ENCODE measurements around the gene MARVELD2. TPM values are rescaled to one million over a fixed set of nuclear protein-coding genes. Genes with fewer than 3 reads are reported as not detected.
"Not testable (repeated sequence)": the region's sequence is repeated elsewhere in the genome, so short reads cannot be mapped to it uniquely, and the experiment has no call there.

Gene MARVELD2
- polyA plus RNA-seq, 1 experiment, result 1.0 TPM

DNA sequence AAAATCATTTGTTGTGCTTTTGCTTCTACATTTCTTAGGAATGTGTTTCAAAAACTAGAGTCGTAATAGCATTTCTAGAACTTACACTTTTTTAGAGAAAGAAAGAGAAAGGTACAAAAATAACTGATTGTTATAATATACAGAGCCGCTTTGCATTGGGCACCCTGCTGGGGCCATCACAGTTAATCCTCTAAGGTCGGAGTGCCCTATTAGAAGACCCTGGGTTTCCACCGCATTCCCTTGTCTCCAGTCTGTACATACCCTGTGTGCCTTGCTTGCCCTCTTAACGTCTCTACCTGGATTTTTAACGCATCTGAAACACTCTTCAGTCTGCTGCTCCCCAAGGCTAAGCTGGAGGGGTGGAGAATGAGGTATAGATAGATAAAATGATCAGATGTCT lies 1.3 kb downstream of the MARVELD2 start:
- TF ChIP-seq, protein P1, sequence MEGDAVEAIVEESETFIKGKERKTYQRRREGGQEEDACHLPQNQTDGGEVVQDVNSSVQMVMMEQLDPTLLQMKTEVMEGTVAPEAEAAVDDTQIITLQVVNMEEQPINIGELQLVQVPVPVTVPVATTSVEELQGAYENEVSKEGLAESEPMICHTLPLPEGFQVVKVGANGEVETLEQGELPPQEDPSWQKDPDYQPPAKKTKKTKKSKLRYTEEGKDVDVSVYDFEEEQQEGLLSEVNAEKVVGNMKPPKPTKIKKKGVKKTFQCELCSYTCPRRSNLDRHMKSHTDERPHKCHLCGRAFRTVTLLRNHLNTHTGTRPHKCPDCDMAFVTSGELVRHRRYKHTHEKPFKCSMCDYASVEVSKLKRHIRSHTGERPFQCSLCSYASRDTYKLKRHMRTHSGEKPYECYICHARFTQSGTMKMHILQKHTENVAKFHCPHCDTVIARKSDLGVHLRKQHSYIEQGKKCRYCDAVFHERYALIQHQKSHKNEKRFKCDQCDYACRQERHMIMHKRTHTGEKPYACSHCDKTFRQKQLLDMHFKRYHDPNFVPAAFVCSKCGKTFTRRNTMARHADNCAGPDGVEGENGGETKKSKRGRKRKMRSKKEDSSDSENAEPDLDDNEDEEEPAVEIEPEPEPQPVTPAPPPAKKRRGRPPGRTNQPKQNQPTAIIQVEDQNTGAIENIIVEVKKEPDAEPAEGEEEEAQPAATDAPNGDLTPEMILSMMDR (IDR thresholded peaks at IDR 0.05; ENCODE audit: low read depth, low read length), result no peak
- H3K4me3 ChIP-seq (ENCODE audit: low read depth, low read length), result no peak overlapping the region
- CTCF ChIA-PET, result no interaction called here

DNA sequence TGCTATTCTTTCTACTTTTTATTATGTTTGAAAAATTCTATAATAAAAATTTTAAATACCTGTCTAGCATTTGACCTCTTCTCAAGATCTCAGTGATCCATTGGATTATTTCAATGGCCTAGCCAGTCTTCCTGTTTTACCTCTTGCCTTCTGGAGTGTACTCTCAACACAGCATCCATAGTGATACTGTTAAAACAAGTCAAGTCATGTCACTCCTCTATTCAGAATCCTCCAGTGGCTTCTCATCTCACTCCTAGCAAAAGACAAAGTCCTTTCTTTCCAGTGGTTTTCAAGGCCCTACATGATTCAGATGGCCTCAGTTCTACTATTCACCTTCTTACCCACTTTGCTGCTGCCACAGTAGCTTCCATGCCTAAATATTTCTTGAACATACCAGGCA lies 1.8 kb downstream of the MARVELD2 start:
- CTCF ChIA-PET, result no interaction called here
- H3K27ac ChIP-seq (ENCODE audit: low read depth, low read length), result no peak overlapping the region
- TF ChIP-seq, protein P1 (IDR thresholded peaks at IDR 0.05; ENCODE audit: low read depth, low read length), result no peak
- H3K9me3 ChIP-seq (ENCODE audit: control insufficient read depth, insufficient read depth, low read length), result no peaks in the 10 kb centered on the region
- POLR2A ChIA-PET, result no interaction called here
- no peak for DNase-seq (ENCODE audit: low read depth, low spot score)
- no peak overlapping the region for H3K4me3 ChIP-seq (ENCODE audit: low read depth, low read length)
- H3K27me3 ChIP-seq (ENCODE audit: control insufficient read depth, insufficient read depth, low read length), result no peaks in the 10 kb centered on the region

More for the DNA sequence above, 1.3 kb downstream of the MARVELD2 start:
- POLR2A ChIA-PET, result no interaction called here
- no peaks in the 10 kb centered on the region for H3K9me3 ChIP-seq (ENCODE audit: control insufficient read depth, insufficient read depth, low read length)
- H3K27me3 ChIP-seq (ENCODE audit: control insufficient read depth, insufficient read depth, low read length), result no peaks in the 10 kb centered on the region
- no peak for DNase-seq (ENCODE audit: low read depth, low spot score)
- no peak overlapping the region for H3K27ac ChIP-seq (ENCODE audit: low read depth, low read length)

DNA sequence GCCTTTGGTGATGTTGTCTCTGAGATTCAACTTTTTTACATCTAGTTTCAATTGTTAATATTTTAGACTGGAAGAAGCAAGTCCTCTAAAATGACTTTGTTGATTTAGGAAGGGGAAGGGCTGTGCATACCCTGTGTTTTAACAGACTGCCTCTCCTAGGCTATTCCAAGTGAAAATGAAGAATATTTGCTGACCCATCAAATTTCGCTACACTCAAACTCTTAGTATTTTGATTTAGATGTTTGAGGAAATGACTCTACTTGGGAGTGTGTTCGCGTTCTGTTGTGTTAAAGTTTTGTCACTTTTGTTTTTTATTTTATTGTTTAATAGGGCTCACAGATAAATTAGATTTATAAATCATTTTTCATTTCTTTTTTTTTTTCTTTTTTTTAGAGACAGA lies 3.6 kb downstream of the MARVELD2 start:
- TF ChIP-seq, protein P1 (IDR thresholded peaks at IDR 0.05; ENCODE audit: low read depth, low read length), result no peak
- no peak overlapping the region for H3K4me3 ChIP-seq (ENCODE audit: low read depth, low read length)
- H3K9me3 ChIP-seq (ENCODE audit: control insufficient read depth, insufficient read depth, low read length), result no peaks in the 10 kb centered on the region
- no peaks in the 10 kb centered on the region for H3K27me3 ChIP-seq (ENCODE audit: control insufficient read depth, insufficient read depth, low read length)
- CTCF ChIA-PET, result no interaction called here
- H3K27ac ChIP-seq (ENCODE audit: low read depth, low read length), result no peak overlapping the region
- POLR2A ChIA-PET, result no interaction called here
- no peak for DNase-seq (ENCODE audit: low read depth, low spot score)

DNA sequence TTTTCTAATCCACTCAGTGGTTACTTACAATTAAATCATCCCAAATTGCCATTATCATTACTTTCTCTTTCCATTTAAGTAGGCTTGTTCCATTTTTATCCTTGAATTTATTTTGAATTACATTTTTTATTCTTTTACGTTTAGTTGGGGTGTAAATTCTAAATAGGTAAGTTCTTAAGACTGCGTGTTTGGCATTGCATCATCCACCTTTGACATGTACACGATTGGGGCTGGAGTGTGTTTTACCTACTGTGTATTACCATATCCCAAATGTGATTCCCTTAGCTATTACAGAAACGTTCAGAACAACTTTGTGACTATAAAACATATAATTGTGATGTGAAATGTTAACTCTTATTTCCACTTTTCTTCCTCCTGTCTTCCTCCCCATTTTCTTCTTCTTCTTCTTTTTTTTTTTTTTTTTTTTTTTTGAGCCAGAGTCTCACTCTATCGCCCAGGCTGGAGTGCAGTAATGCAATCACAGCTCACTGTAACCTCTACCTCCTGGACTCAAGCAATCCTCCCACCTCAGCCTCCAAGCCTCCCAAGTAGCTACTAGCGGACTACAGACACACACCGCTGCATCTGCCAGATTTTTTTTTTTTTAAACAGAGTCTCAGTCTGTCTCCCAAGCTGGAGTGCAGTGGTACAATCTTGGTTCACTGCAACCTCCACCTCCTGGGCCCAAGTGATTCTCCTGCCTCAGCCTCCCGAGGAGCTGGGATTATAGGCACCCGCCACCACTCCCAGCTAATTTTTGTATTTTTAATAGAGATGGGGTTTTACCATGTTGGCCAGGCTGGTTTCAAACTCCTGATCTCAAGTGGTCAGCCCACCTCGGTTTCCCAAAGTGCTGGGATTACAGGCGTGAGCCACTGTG lies 16.7 kb downstream of the MARVELD2 start:
- CTCF ChIA-PET, result interaction anchor here (1.6 kb wide), 1 partner anchor 338 kb away, joined by 4 read pairs; the partner anchor contains the start of gene SLC30A5
- DNase-seq (ENCODE audit: low read depth, low spot score), result no peak
- H3K27ac ChIP-seq (ENCODE audit: low read depth, low read length), result no peak overlapping the region
- no peaks in the 10 kb centered on the region for H3K27me3 ChIP-seq (ENCODE audit: control insufficient read depth, insufficient read depth, low read length)
- TF ChIP-seq, protein P1 (IDR thresholded peaks at IDR 0.05; ENCODE audit: low read depth, low read length), result no peak
- H3K9me3 ChIP-seq (ENCODE audit: control insufficient read depth, insufficient read depth, low read length), result no peaks in the 10 kb centered on the region
- H3K4me3 ChIP-seq (ENCODE audit: low read depth, low read length), result no peak overlapping the region
- POLR2A ChIA-PET, result no interaction called here

DNA sequence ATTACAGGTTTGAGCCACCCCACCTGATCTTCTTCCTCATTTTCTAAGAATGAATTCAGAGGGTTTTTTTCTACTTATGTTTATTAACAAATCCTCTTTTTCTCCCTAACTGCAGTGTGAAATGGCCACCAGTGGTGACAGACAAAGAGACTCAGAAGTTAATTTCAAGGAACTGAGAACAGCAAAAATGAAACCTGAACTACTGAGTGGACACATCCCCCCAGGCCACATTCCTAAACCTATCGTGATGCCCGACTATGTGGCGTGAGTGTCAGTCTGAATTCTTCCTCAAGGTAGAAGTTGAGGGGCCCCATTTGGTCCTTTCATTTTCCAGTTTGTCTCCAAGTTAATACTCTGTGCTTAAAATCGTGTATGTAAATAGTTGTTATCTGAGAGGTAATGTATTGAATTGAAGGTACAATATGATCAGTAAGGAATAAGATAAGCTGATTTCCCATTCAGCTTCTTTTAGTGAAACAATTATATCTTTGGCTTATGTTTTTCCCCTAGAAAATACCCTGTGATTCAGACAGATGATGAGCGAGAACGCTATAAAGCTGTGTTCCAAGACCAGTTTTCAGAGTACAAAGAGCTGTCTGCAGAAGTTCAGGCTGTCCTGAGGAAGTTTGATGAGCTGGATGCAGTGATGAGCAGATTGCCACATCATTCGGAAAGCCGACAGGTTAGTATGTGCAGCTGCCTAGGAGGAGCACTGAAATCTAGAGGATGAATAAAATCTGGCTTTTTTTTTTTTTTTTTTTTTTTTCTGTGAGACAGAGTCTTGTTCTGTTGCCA lies 17.7 kb downstream of the MARVELD2 start:
- TF ChIP-seq, protein P1 (IDR thresholded peaks at IDR 0.05; ENCODE audit: low read depth, low read length), result no peak
- no peak for DNase-seq (ENCODE audit: low read depth, low spot score)
- ChIA-PET CTCF (no interaction called here), POLR2A (no interaction called here)
- H3K9me3 ChIP-seq (ENCODE audit: control insufficient read depth, insufficient read depth, low read length), result no peaks in the 10 kb centered on the region
- no peak overlapping the region for H3K4me3 ChIP-seq (ENCODE audit: low read depth, low read length)
- no peaks in the 10 kb centered on the region for H3K27me3 ChIP-seq (ENCODE audit: control insufficient read depth, insufficient read depth, low read length)
- no peak overlapping the region for H3K27ac ChIP-seq (ENCODE audit: low read depth, low read length)

DNA sequence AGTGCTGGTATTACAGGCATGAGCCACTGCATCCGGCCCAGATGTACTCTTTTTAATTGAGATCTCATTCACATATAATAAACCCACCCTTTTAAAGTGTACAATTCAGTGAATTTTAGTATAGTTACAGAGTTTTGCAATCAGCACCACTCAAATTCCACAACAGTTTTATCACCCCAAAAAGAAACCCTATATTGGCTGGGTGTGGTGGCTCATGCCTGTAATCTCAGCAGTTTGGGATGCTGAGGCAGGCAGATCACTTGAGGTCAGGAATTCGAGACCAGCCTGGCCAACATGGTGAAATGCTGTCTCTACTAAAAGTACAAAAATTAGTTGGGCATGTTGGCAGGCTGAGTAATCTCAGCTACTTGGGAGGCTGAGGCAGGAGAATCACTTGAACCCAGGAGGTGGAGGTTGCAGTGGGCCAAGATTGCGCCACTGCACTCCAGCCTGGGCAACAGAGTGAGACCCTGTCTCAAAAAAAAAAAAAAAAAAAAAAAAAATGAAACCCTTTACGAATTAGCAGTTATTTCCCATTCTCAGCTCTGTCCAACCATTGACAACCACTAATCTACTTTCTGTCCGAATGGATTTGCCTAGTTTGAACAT lies 20.5 kb downstream of the MARVELD2 start:
- H3K27me3 ChIP-seq (ENCODE audit: control insufficient read depth, insufficient read depth, low read length); H3K4me3 ChIP-seq (ENCODE audit: low read depth, low read length); H3K9me3 ChIP-seq (ENCODE audit: control insufficient read depth, insufficient read depth, low read length); H3K27ac ChIP-seq (ENCODE audit: low read depth, low read length); CTCF ChIA-PET; DNase-seq (ENCODE audit: low read depth, low spot score): not testable (repeated sequence)
- POLR2A ChIA-PET, result interaction anchor here (0.6 kb wide), 1 partner anchor 20 kb away, joined by 5 read pairs; no protein-coding TSS in a partner anchor

Data from AG04450 (cell line).